ENCODE measurements around the gene BANP. TPM values are rescaled to one million over a fixed set of nuclear protein-coding genes. Genes with fewer than 3 reads are reported as not detected.
A peak's percentile ranks its signal among the peaks of the same experiment; 100 is the strongest.

BANP gene
- total RNA-seq, 1 donor from 2014 or later, result 30.4 TPM

- H3K9me3 Mint-ChIP-seq, result no peaks in the 10 kb centered on the region
- peaks cover 10% of the 10 kb centered on the region for H3K4me1 Mint-ChIP-seq
- H3K4me1 ChIP-seq, result peaks cover 5% of the 10 kb centered on the region
- TF ChIP-seq CTCF (IDR thresholded peaks at IDR 0.05) (no peak), EZH2 (IDR thresholded peaks at IDR 0.05) (no peak), EZH2phosphoT487 (IDR thresholded peaks at IDR 0.05) (no peak)
- peak overlapping the region; percentile 17 for H3K27ac Mint-ChIP-seq
- H4K20me1 ChIP-seq (ENCODE audit: low read depth), result no peaks in the 10 kb centered on the region
- no peak overlapping the region for H3K4me3 Mint-ChIP-seq
- no peak overlapping the region for H3K4me2 ChIP-seq
- H3K79me2 ChIP-seq (ENCODE audit: low read depth), result no peaks in the 10 kb centered on the region
- peaks cover 2% of the 10 kb centered on the region for H3K36me3 Mint-ChIP-seq
- H3K4me3 ChIP-seq, result no peak overlapping the region
- H2AFZ ChIP-seq (replicated peaks), result no peak overlapping the region
- no peaks in the 10 kb centered on the region for H3K27me3 ChIP-seq
- H3F3A ChIP-seq (ENCODE audit: low read depth), result no peaks in the 10 kb centered on the region
- H3K27me3 Mint-ChIP-seq (ENCODE audit: insufficient read depth, low read depth), result peaks cover 9% of the 10 kb centered on the region
- H3K27ac ChIP-seq, result no peak overlapping the region
- H3K9ac ChIP-seq, result no peak overlapping the region
- DNase-seq (ENCODE audit: low spot score), result no peak
- no peaks in the 10 kb centered on the region for H3K9me3 ChIP-seq (ENCODE audit: low read depth)
- no peaks in the 10 kb centered on the region for H3K36me3 ChIP-seq
Observed at GRCh38 chr16:88067530-88068411, 116.5 kb downstream of the BANP start.

DNA sequence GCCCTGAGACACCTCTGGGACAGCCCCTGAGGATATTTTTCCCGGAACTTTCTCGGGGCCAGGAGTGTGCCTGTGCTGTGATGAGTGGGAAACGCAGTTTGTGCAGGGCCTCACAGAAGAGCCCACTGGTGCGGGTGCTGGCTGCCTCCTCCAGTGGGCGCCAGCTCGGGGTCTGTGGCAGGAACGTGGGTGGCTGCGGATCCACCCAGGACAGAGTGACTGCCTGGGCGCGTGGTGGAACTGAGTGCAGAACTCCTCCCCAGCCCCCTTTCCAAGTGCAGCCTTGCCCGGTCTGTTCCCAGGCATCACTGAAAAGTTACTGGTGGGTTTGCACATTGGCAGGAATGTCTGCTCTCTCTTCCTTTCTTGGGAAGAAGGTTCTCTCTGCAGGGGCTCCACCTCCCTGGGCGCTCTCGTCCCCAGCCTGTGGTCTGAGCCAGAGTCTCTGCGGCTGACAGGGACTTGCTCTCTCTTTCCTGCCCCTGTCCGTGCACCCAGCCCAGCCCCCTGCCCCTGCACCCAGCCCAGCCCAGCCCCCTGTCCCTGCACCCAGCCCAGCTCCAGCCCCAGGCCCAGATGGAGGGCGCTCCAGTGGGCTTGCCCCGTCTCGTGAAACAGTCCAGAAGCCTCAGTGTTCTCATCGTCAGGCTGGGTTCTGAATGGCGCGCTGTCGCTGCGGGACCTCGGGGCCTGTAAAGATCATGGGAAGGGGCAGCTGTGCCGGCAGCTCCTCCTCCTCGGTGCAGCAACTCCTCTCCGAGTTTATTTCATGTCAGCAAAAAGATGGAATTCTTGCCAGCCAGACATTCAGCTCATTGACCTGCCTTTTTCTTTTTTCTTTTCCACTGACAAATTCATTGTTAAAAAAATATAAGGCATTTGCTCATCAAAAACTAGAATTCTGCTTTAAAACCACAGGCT lies 117.5 kb downstream of the BANP start:
- H3K9me3 ChIP-seq (ENCODE audit: low read depth), result no peaks in the 10 kb centered on the region
- H3F3A ChIP-seq (ENCODE audit: low read depth), result no peaks in the 10 kb centered on the region
- no peak overlapping the region for H3K9ac ChIP-seq
- no peaks in the 10 kb centered on the region for H3K4me1 ChIP-seq
- H4K20me1 ChIP-seq (ENCODE audit: low read depth), result no peaks in the 10 kb centered on the region
- no peak overlapping the region for H3K4me3 ChIP-seq
- no peak overlapping the region for H3K27ac ChIP-seq
- no peak for DNase-seq (ENCODE audit: low spot score)
- TF ChIP-seq EZH2phosphoT487 (IDR thresholded peaks at IDR 0.05) (no peak), EZH2 (IDR thresholded peaks at IDR 0.05) (no peak), CTCF (IDR thresholded peaks at IDR 0.05) (peak; percentile 20)
- Mint-ChIP-seq H3K27me3 (ENCODE audit: insufficient read depth, low read depth) (peaks cover 7% of the 10 kb centered on the region), H3K4me1 (peaks cover 2% of the 10 kb centered on the region), H3K4me3 (no peak overlapping the region), H3K36me3 (peaks cover 3% of the 10 kb centered on the region), H3K27ac (peak overlapping the region; percentile 17), H3K9me3 (no peaks in the 10 kb centered on the region)
- no peaks in the 10 kb centered on the region for H3K79me2 ChIP-seq (ENCODE audit: low read depth)
- H3K36me3 ChIP-seq, result no peaks in the 10 kb centered on the region
- no peak overlapping the region for H2AFZ ChIP-seq (replicated peaks)
- no peaks in the 10 kb centered on the region for H3K27me3 ChIP-seq
- H3K4me2 ChIP-seq, result no peak overlapping the region

DNA sequence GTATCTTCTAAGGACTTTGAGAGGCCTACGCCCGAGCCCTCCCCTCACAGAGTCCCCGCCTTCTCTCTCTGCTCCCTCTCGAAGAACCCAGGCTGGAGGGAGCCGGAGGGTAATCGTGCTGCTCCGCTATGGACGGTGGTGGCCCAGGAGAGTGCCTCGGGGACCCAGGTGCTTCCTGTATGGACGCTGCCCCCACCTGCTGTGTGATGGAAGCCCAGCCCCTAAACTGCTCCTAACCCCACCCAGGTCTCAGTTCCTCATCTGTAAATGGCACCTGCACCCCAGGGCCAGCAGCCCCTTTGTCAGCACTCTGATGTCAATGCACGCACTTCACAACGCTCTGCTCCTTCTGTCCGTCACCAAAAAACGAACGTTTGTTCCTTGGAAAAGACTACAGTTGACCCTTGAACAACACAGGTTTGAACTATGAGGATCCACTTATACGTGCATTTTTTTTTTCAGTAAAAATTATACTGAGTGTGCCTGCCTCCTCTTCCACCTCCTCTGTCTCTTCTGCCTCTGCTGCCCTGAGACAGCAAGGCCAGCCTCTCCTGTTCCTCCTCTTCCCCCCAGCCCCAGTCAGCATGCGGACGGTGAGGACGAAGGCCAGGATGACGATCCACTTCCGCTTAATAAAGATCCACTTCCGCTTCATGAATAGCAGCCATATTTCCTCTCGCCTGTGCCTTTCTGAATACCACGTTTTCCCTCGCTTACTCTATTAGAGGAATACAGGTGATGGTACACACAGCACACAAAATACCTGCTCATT lies 118.3 kb downstream of the BANP start:
- Mint-ChIP-seq H3K9me3 (no peaks in the 10 kb centered on the region), H3K36me3 (peaks cover 2% of the 10 kb centered on the region), H3K27me3 (ENCODE audit: insufficient read depth, low read depth) (peaks cover 6% of the 10 kb centered on the region), H3K27ac (no peak overlapping the region), H3K4me1 (no peaks in the 10 kb centered on the region), H3K4me3 (no peak overlapping the region)
- Histone ChIP-seq H3K9ac (no peak overlapping the region), H2AFZ (replicated peaks) (no peak overlapping the region), H3K36me3 (no peaks in the 10 kb centered on the region), H3K27ac (no peak overlapping the region), H3K79me2 (ENCODE audit: low read depth) (no peaks in the 10 kb centered on the region), H3F3A (ENCODE audit: low read depth) (no peaks in the 10 kb centered on the region), H3K27me3 (no peaks in the 10 kb centered on the region), H4K20me1 (ENCODE audit: low read depth) (no peaks in the 10 kb centered on the region), H3K4me2 (no peak overlapping the region), H3K9me3 (ENCODE audit: low read depth) (no peaks in the 10 kb centered on the region), H3K4me3 (no peak overlapping the region), H3K4me1 (no peaks in the 10 kb centered on the region)
- no peak for DNase-seq (ENCODE audit: low spot score)
- no peak for TF ChIP-seq EZH2 (IDR thresholded peaks at IDR 0.05)
- no peak for TF ChIP-seq EZH2phosphoT487 (IDR thresholded peaks at IDR 0.05)
- no peak for TF ChIP-seq CTCF (IDR thresholded peaks at IDR 0.05)

Measured in neural progenitor cell (in vitro differentiated cells).